Parathyroid adenoma (tissue), 2 donors: Measurements from ENCODE around the gene GINM1.

ENCODE experiments used
- H2AFZ ChIP-seq: fragments of 300-600 bp; sonication (generic); one replicate; pipeline ENCODE4 v1.7.0; 2017; ENCODE audit warnings: antibody characterized with exemption, mild to moderate bottlenecking
- H3K27ac ChIP-seq: fragments of 300-600 bp; sonication (generic); one replicate; pipeline ENCODE4 v1.7.0; 2017
- H3K27me3 ChIP-seq: fragments of 300-600 bp; sonication (generic); one replicate; pipeline ENCODE4 v1.7.0; 2017; ENCODE audit warnings: low read length; ENCODE audit not compliant: control insufficient read depth, insufficient read depth
- H3K36me3 ChIP-seq: fragments of 300-600 bp; sonication (generic); one replicate; pipeline ENCODE4 v1.7.0; 2017; ENCODE audit warnings: low read length; ENCODE audit not compliant: control insufficient read depth, insufficient read depth
- H3K4me1 ChIP-seq: fragments of 300-600 bp; sonication (generic); one replicate; pipeline ENCODE4 v1.7.0; 2017; ENCODE audit warnings: control low read depth
- H3K4me2 ChIP-seq: fragments of 300-600 bp; sonication (generic); one replicate; pipeline ENCODE4 v1.7.0; 2017; ENCODE audit warnings: low read length
- H3K4me3 ChIP-seq: fragments of 300-600 bp; sonication (generic); one replicate; pipeline ENCODE4 v1.7.0; 2017; ENCODE audit warnings: low read depth, low read length
- H3K79me2 ChIP-seq: fragments of 300-600 bp; sonication (generic); one replicate; pipeline ENCODE4 v1.7.0; 2017; ENCODE audit warnings: control low read depth
- H3K9ac ChIP-seq: fragments of 300-600 bp; sonication (generic); one replicate; pipeline ENCODE4 v1.7.0; 2017; ENCODE audit warnings: mild to moderate bottlenecking
- H3K9me3 ChIP-seq: fragments of 300-600 bp; sonication (generic); one replicate; pipeline ENCODE4 v1.7.0; 2017; ENCODE audit warnings: low read length; ENCODE audit not compliant: control insufficient read depth
- CTCF ChIP-seq: fragments of 300-600 bp; sonication (generic); IDR thresholded peaks from one replicate; pipeline ENCODE4 v1.7.0; 2017; ENCODE audit warnings: antibody characterized with exemption, mild to moderate bottlenecking
- donor health status: primary hyperparathyroidism.

GINM1 gene

GRCh38 chr6:149565527-149566409, at the start of gene GINM1:
GINM1 (plus strand) TSS chr6:149566375; CDS start chr6:149566415, 40 bp downstream.
- peak within 1 kb of the TSS; percentile 99 for H2AFZ ChIP-seq

GRCh38 chr6:149529650-149530049, 36.5 kb upstream of the GINM1 start:
- no peaks in the 10 kb centered on the region for H3K4me1 ChIP-seq
- no peak overlapping the region for H3K9ac ChIP-seq
- no peak overlapping the region for H2AFZ ChIP-seq
- H3K27ac ChIP-seq = no peak overlapping the region
- no peak overlapping the region for H3K4me3 ChIP-seq
- H3K4me2 ChIP-seq = no peak overlapping the region
- no peaks in the 10 kb centered on the region for H3K36me3 ChIP-seq
- TF ChIP-seq CTCF = no peak
- no peaks in the 10 kb centered on the region for H3K9me3 ChIP-seq
- H3K27me3 ChIP-seq = no peaks in the 10 kb centered on the region
- peaks cover 3% of the 10 kb centered on the region for H3K79me2 ChIP-seq

More at GRCh38 chr6:149565527-149566409, at the start of gene GINM1:
- Histone ChIP-seq H3K27me3 (no peaks in the 10 kb centered on the region), H3K36me3 (no peaks in the 10 kb centered on the region), H3K79me2 (peaks cover 24% of the 10 kb centered on the region), H3K27ac (peak within 1 kb of the TSS; percentile 94), H3K9me3 (no peaks in the 10 kb centered on the region), H3K4me1 (peaks cover 5% of the 10 kb centered on the region), H3K4me3 (peak within 1 kb of the TSS; percentile 99), H3K9ac (peak within 1 kb of the TSS; percentile 95), H3K4me2 (peak within 1 kb of the TSS; percentile 98)
- TF ChIP-seq CTCF = peak; percentile 73

- no peaks in the 10 kb centered on the region for H3K36me3 ChIP-seq
- no peaks in the 10 kb centered on the region for H3K4me1 ChIP-seq
- no peaks in the 10 kb centered on the region for H3K9me3 ChIP-seq
- H3K4me3 ChIP-seq = no peak overlapping the region
- no peak overlapping the region for H3K9ac ChIP-seq
- no peaks in the 10 kb centered on the region for H3K27me3 ChIP-seq
- H3K4me2 ChIP-seq = no peak overlapping the region
- TF ChIP-seq CTCF = no peak
- peaks cover 6% of the 10 kb centered on the region for H3K79me2 ChIP-seq
- no peak overlapping the region for H3K27ac ChIP-seq
- no peak overlapping the region for H2AFZ ChIP-seq
Measured at GRCh38 chr6:149534742-149535141, 31.4 kb upstream of the GINM1 start.

- Histone ChIP-seq H2AFZ (no peak overlapping the region), H3K27me3 (no peaks in the 10 kb centered on the region), H3K27ac (no peak overlapping the region), H3K9ac (no peak overlapping the region), H3K79me2 (peaks cover 28% of the 10 kb centered on the region), H3K4me1 (no peaks in the 10 kb centered on the region), H3K9me3 (no peaks in the 10 kb centered on the region), H3K36me3 (no peaks in the 10 kb centered on the region), H3K4me3 (no peak overlapping the region), H3K4me2 (no peak overlapping the region)
- no peak for TF ChIP-seq CTCF
Measured at GRCh38 chr6:149541139-149541538, 25.0 kb upstream of the GINM1 start.
